Calu3 (cell line): ENCODE data around the gene ECT2L. TPM values are rescaled to one million over a fixed set of nuclear protein-coding genes. Genes with fewer than 3 reads are reported as not detected.

ENCODE experiments used
- BruUV-seq: library from RNA; stranded (reverse); fragments of 400-500 nt; replicated peaks from 2 replicates; lab custom pipeline; 2021; lab: Mats Ljungman, UMichigan
- CTCF ChIA-PET: fragments of 300-600 bp; sonication (Branson Sonifier 250); formaldehyde crosslinking; loops from one replicate; lab custom pipeline; 2022; ENCODE audit warnings: antibody characterized with exemption; lab: Charles Lee
- DNase-seq: peaks from one replicate; pipeline ENCODE4 v3.0.0; 2022
- H3K27ac Mint-ChIP-seq: one replicate; pipeline ENCODE4 v1.8.0; 2022; ENCODE audit warnings: mixed read lengths; ENCODE audit not compliant: unreplicated experiment
- H3K27me3 Mint-ChIP-seq: one replicate; pipeline ENCODE4 v1.8.0; 2022; ENCODE audit warnings: mixed read lengths; ENCODE audit not compliant: unreplicated experiment
- H3K36me3 Mint-ChIP-seq: one replicate; pipeline ENCODE4 v1.8.0; 2022; ENCODE audit warnings: mild to moderate bottlenecking, moderate library complexity, mixed read lengths; ENCODE audit not compliant: insufficient read depth, unreplicated experiment
- H3K4me1 Mint-ChIP-seq: one replicate; pipeline ENCODE4 v1.8.0; 2022; ENCODE audit warnings: mild to moderate bottlenecking, low read depth, mixed read lengths; ENCODE audit not compliant: unreplicated experiment
- H3K4me3 Mint-ChIP-seq: one replicate; pipeline ENCODE4 v1.8.0; 2022; ENCODE audit warnings: mild to moderate bottlenecking, low read depth, moderate library complexity, mixed read lengths; ENCODE audit not compliant: unreplicated experiment
- H3K9me3 Mint-ChIP-seq: one replicate; pipeline ENCODE4 v1.8.0; 2022; ENCODE audit warnings: low read depth, mixed read lengths; ENCODE audit not compliant: unreplicated experiment
- CTCF ChIP-seq: fragments of 200-600 bp; IDR thresholded peaks from one replicate; pipeline ENCODE4 v1.8.0; 2022; ENCODE audit warnings: antibody characterized with exemption; ENCODE audit not compliant: unreplicated experiment
- intact Hi-C: fragments of 100-400 bp; cut with micrococcal nuclease; formaldehyde crosslinking; loops from one replicate; pipeline ENCODE4 v1.10.0; 2022; ENCODE audit not compliant: unreplicated experiment
- total RNA-seq: library from RNA; stranded (reverse); gene quantifications from 2 replicates; pipeline ENCODE4 v1.2.3, GENCODE V29; 2022

ECT2L gene
- total RNA-seq, 1 experiment from 2014 or later: not detected

- DNase-seq: no peak
- Mint-ChIP-seq H3K36me3 (no peaks in the 10 kb centered on the region), H3K9me3 (peaks cover 4% of the 10 kb centered on the region), H3K4me1 (no peaks in the 10 kb centered on the region), H3K4me3 (no peak overlapping the region), H3K27ac (no peak overlapping the region), H3K27me3 (no peaks in the 10 kb centered on the region)
- intact Hi-C loops: no loop called here
- CTCF ChIA-PET: no interaction called here
- no peak for TF ChIP-seq CTCF
- no TSS peak for BruUV-seq
Measured at GRCh38 chr6:138830248-138830647, 34.4 kb downstream of the ECT2L start.

GRCh38 chr6:138832182-138832581 is 36.3 kb downstream of the ECT2L start:
- no peak overlapping the region for H3K27ac Mint-ChIP-seq
- H3K4me1 Mint-ChIP-seq: no peaks in the 10 kb centered on the region
- peaks cover 4% of the 10 kb centered on the region for H3K9me3 Mint-ChIP-seq
- intact Hi-C loops: loop anchor here (1.0 kb wide), 1 partner anchor 40 kb away; no protein-coding TSS in a partner anchor
- H3K4me3 Mint-ChIP-seq: no peak overlapping the region
- TF ChIP-seq CTCF: no peak
- no TSS peak for BruUV-seq
- CTCF ChIA-PET: no interaction called here
- no peak for DNase-seq
- no peaks in the 10 kb centered on the region for H3K36me3 Mint-ChIP-seq
- no peaks in the 10 kb centered on the region for H3K27me3 Mint-ChIP-seq

DNA sequence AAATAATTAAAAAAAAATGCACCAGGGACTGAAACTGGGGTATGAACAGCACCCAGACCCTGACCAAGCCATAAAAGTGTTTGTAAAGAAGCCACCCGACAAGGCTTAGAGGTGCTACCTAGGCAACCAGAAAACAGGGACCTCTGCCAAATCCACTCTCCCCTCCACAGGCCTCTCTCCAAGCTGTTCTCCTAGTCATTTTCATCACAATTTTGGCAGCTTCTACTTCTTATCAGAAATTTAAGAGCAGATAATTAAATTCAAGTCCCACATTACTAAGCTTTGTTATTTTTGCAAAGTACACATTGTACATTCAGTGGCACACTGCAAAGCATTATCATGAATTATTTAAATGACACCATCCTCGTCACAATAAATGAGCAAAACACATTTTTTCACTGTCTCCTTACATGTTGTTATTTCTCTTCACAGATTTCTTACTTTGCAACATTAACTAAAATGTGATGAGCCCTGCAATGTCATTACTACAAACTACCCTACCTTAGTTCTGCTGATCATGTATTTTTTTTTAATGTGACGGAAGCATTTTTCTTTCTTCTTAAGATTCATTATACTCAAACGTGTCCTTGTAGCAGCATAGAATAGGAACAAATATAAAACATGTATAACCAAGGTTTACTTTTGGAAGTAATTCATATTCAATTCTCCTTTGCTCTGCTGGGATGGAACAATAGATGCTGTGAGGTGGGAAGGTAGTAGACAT is 38.1 kb downstream of the ECT2L start:
- intact Hi-C loops: no loop called here
- CTCF ChIA-PET: no interaction called here
- BruUV-seq: no TSS peak
- no peak for DNase-seq
- Mint-ChIP-seq H3K4me3 (no peak overlapping the region), H3K4me1 (no peaks in the 10 kb centered on the region), H3K27me3 (no peaks in the 10 kb centered on the region), H3K27ac (no peak overlapping the region), H3K9me3 (peaks cover 4% of the 10 kb centered on the region), H3K36me3 (no peaks in the 10 kb centered on the region)
- TF ChIP-seq CTCF: no peak

DNA sequence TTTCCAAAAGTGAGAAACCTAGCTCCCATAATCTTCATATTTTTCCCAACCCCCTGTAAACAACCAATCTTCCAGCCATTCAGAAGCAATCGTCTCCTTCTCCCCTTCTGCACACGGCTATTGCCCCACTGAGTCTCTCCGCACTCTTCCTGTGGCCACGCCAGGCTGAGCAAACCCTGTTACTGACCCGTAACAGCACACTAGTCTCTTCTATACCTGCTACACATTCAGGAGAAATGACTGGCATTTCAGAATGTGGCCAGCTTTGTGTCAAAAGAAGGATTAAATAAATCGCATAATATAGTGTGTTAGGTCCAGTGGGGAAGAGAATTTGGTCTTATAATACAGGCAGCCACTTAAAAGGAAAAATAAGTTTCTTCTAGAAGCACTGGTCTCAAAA is 41.4 kb downstream of the ECT2L start:
- TF ChIP-seq CTCF: no peak
- no peak for DNase-seq
- no peaks in the 10 kb centered on the region for H3K9me3 Mint-ChIP-seq
- H3K27ac Mint-ChIP-seq: no peak overlapping the region
- BruUV-seq: no TSS peak
- H3K4me1 Mint-ChIP-seq: no peaks in the 10 kb centered on the region
- H3K36me3 Mint-ChIP-seq: no peaks in the 10 kb centered on the region
- no peaks in the 10 kb centered on the region for H3K27me3 Mint-ChIP-seq
- intact Hi-C loops: no loop called here
- CTCF ChIA-PET: no interaction called here
- H3K4me3 Mint-ChIP-seq: no peak overlapping the region
